H1 (cell line): ENCODE measurements around the gene WFIKKN1. TPM values are rescaled to one million over a fixed set of nuclear protein-coding genes. Genes with fewer than 3 reads are reported as not detected.

ENCODE experiments used
- CTCF ChIA-PET: fragments of 300-600 bp; sonication (Branson Sonifier 250); formaldehyde crosslinking; loops from one replicate; lab custom pipeline; 2021; ENCODE audit not compliant: partially characterized antibody; lab: Charles Lee
- POLR2A ChIA-PET: fragments of 300-600 bp; sonication (Branson Sonifier 250); formaldehyde crosslinking; loops from one replicate; lab custom pipeline; 2021; ENCODE audit warnings: inconsistent platforms; ENCODE audit not compliant: partially characterized antibody; lab: Charles Lee
- DNase-seq, 2 experiments: peaks; one replicate each; pipeline versions ENCODE4 v3.0.0 to v3.0.0-alpha.2; 2010 to 2022; ENCODE audit warnings: low spot score in 2 of 2, low read depth in 1 of 2, mixed read lengths in 1 of 2
- FAIRE-seq: peaks from 2 replicates; lab custom pipeline; 2011; peaks lifted over from hg19 to GRCh38; lab: Jason Lieb, UNC
- H2AFZ ChIP-seq: 2 replicates; pipeline ENCODE4 v1.8.1; 2012; ENCODE audit warnings: low read length, inconsistent platforms
- H2AK5ac ChIP-seq: 2 replicates; pipeline ENCODE4 v1.6.1; 2013; ENCODE audit warnings: low read depth, low read length
- H2BK120ac ChIP-seq: replicated peaks from 2 replicates; pipeline ENCODE3; 2013; ENCODE audit warnings: low read depth, low read length, inconsistent platforms
- H2BK12ac ChIP-seq: 2 replicates; pipeline ENCODE4 v1.6.1; 2013; ENCODE audit warnings: low read depth, low read length
- H2BK15ac ChIP-seq: 2 replicates; pipeline ENCODE4 v1.6.1; 2013; ENCODE audit warnings: low read length
- H2BK20ac ChIP-seq: 2 replicates; pipeline ENCODE4 v1.6.1; 2013; ENCODE audit warnings: low read length
- H2BK5ac ChIP-seq: 2 replicates; pipeline ENCODE4 v1.6.1; 2013; ENCODE audit warnings: low read depth, low read length
- H3K14ac ChIP-seq: 2 replicates; pipeline ENCODE4 v1.6.1; 2013; ENCODE audit warnings: inconsistent platforms; ENCODE audit not compliant: insufficient read length
- H3K18ac ChIP-seq: 2 replicates; pipeline ENCODE4 v1.6.1; 2013; ENCODE audit warnings: low read length; ENCODE audit errors: extremely low read depth
- H3K23ac ChIP-seq: 2 replicates; pipeline ENCODE4 v1.6.1; 2013; ENCODE audit warnings: inconsistent platforms; ENCODE audit not compliant: insufficient read length
- H3K23me2 ChIP-seq: 2 replicates; pipeline ENCODE4 v1.6.1; 2013; ENCODE audit warnings: low read depth, low read length
- H3K27ac ChIP-seq: 2 replicates; pipeline ENCODE4 v1.6.1; 2011; ENCODE audit warnings: low read depth, low read length, inconsistent platforms
- H3K27me3 ChIP-seq, 4 experiments: replicated peaks in 1 of 4; 1 replicate in 1 of 4; 2 replicates in 3 of 4; pipeline versions ENCODE4 v1.6.1 to v1.8.1; 2011 to 2013; ENCODE audit warnings: low read length in 3 of 4, mild to moderate bottlenecking in 3 of 4, inconsistent platforms in 2 of 4, mixed read lengths in 2 of 4, moderate library complexity in 1 of 4; ENCODE audit not compliant: control insufficient read depth in 3 of 4, insufficient read depth in 3 of 4; ENCODE audit errors: extremely low read depth in 1 of 4
- H3K36me3 ChIP-seq, 4 experiments: 2 replicates each; pipeline versions ENCODE4 v1.6.1 to v1.8.1; 2011 to 2013; ENCODE audit warnings: mild to moderate bottlenecking in 4 of 4, low read length in 3 of 4, moderate library complexity in 2 of 4, control low read depth in 1 of 4, inconsistent platforms in 1 of 4; ENCODE audit not compliant: insufficient read depth in 4 of 4, control insufficient read depth in 2 of 4
- H3K4ac ChIP-seq: replicated peaks from 2 replicates; pipeline ENCODE3; 2013; ENCODE audit warnings: low read length, low read depth, mixed read lengths, inconsistent platforms; ENCODE audit not compliant: insufficient read length
- H3K4me1 ChIP-seq, 4 experiments: replicated peaks in 1 of 4; 1 replicate in 1 of 4; 2 replicates in 3 of 4; pipeline versions ENCODE4 v1.6.1 to v1.8.1; 2011 to 2013; ENCODE audit warnings: low read length in 3 of 4, inconsistent platforms in 2 of 4, mixed read lengths in 1 of 4; ENCODE audit not compliant: insufficient read depth in 4 of 4, control insufficient read depth in 3 of 4
- H3K4me2 ChIP-seq, 2 experiments: 2 replicates each; pipeline versions ENCODE4 v1.6.1 to v1.8.1; 2011 to 2013; ENCODE audit warnings: low read depth in 2 of 2, low read length in 2 of 2, control low read depth in 1 of 2, inconsistent platforms in 1 of 2, mild to moderate bottlenecking in 1 of 2; ENCODE audit not compliant: insufficient read depth in 1 of 2
- H3K4me3 ChIP-seq, 4 experiments: fragments of 200-600, 300-600 bp in 1 of 4; sonication (generic), shearing (Covaris generic), sonication (Bioruptor Twin) in 1 of 4; 2 replicates each; pipeline versions ENCODE4 v1.5.1 to v1.8.1; 2011 to 2016; ENCODE audit warnings: low read length in 4 of 4, low read depth in 3 of 4, control low read depth in 2 of 4, inconsistent platforms in 2 of 4, mild to moderate bottlenecking in 2 of 4, mixed read lengths in 1 of 4, moderate library complexity in 1 of 4; ENCODE audit not compliant: insufficient read depth in 2 of 4; ENCODE audit errors: extremely low read depth in 1 of 4
- H3K56ac ChIP-seq: replicated peaks from 2 replicates; pipeline ENCODE3; 2013; ENCODE audit warnings: low read depth, mild to moderate bottlenecking, mixed read lengths, low read length, inconsistent platforms; ENCODE audit not compliant: insufficient read length
- H3K79me1 ChIP-seq: 2 replicates; pipeline ENCODE4 v1.6.1; 2013; ENCODE audit warnings: low read depth, low read length, control low read depth
- H3K79me2 ChIP-seq, 2 experiments: 2 replicates each; pipeline versions ENCODE4 v1.6.1 to v1.8.1; 2012 to 2013; ENCODE audit warnings: low read length in 2 of 2, mild to moderate bottlenecking in 2 of 2, inconsistent platforms in 1 of 2; ENCODE audit not compliant: insufficient read depth in 2 of 2, control insufficient read depth in 1 of 2
- H3K9ac ChIP-seq, 4 experiments: replicated peaks in 1 of 4; 1 replicate in 1 of 4; 2 replicates in 3 of 4; pipeline versions ENCODE4 v1.6.1 to v1.8.1; 2011 to 2013; ENCODE audit warnings: low read depth in 3 of 4, low read length in 3 of 4, control low read depth in 2 of 4, mild to moderate bottlenecking in 2 of 4, moderate library complexity in 2 of 4, inconsistent platforms in 1 of 4; ENCODE audit errors: extremely low read depth in 1 of 4
- H3K9me3 ChIP-seq, 2 experiments: 2 replicates each; pipeline versions ENCODE4 v1.6.1 to v1.8.1; 2012 to 2013; ENCODE audit warnings: mild to moderate bottlenecking in 2 of 2, moderate library complexity in 2 of 2, control low read depth in 1 of 2, inconsistent platforms in 1 of 2, low read depth in 1 of 2, low read length in 1 of 2, mixed read lengths in 1 of 2; ENCODE audit not compliant: insufficient read depth in 2 of 2
- H4K20me1 ChIP-seq, 2 experiments: replicated peaks in 1 of 2; 2 replicates each; pipeline versions ENCODE3 to v1.8.1; 2011 to 2013; ENCODE audit warnings: inconsistent platforms in 2 of 2, low read length in 2 of 2, mild to moderate bottlenecking in 1 of 2; ENCODE audit not compliant: insufficient read depth in 2 of 2, control insufficient read depth in 1 of 2
- H4K5ac ChIP-seq: 2 replicates; pipeline ENCODE4 v1.6.1; 2013; ENCODE audit warnings: low read length, low read depth, mixed read lengths, inconsistent platforms; ENCODE audit not compliant: insufficient read length
- H4K8ac ChIP-seq: 2 replicates; pipeline ENCODE4 v1.8.0; 2013; ENCODE audit warnings: mild to moderate bottlenecking, moderate library complexity, low read length, inconsistent platforms; ENCODE audit not compliant: insufficient read depth; ENCODE audit errors: extremely low read depth
- H4K91ac ChIP-seq: replicated peaks from 2 replicates; pipeline ENCODE3; 2013; ENCODE audit warnings: low read length, mixed read lengths, inconsistent platforms; ENCODE audit not compliant: insufficient read length
- ATF3 ChIP-seq: IDR thresholded peaks from 2 replicates; pipeline ENCODE4 v1.6.1; 2011; ENCODE audit warnings: low read depth, mild to moderate bottlenecking, low read length; ENCODE audit not compliant: insufficient read depth
- CHD1 ChIP-seq: IDR thresholded peaks from 2 replicates; pipeline ENCODE4 v1.6.1; 2012; ENCODE audit warnings: low read depth, low read length, improper control_type of control experiment
- E2F6 ChIP-seq: IDR thresholded peaks from 2 replicates; pipeline ENCODE4 v1.6.1; 2012; ENCODE audit warnings: inconsistent platforms
- KDM4A ChIP-seq: IDR thresholded peaks from one replicate; pipeline ENCODE4 v1.7.1; 2012; ENCODE audit warnings: low read depth, mild to moderate bottlenecking, moderate library complexity, low read length, inconsistent platforms; ENCODE audit not compliant: severe bottlenecking
- KDM5A ChIP-seq: fragments of 200-600 bp; IDR thresholded peaks from 2 replicates; pipeline ENCODE4 v1.7.1; 2012; ENCODE audit warnings: mild to moderate bottlenecking, low read length, inconsistent platforms, mixed read lengths
- MAFK ChIP-seq: IDR thresholded peaks from 2 replicates; pipeline ENCODE4 v1.6.1; 2012; ENCODE audit warnings: low read depth, mild to moderate bottlenecking, improper control_type of control experiment, low read length
- POLR2A ChIP-seq, 2 experiments: IDR thresholded peaks; 1 replicate in 1 of 2; 2 replicates in 1 of 2; pipeline ENCODE4 v1.6.1; 2011; ENCODE audit warnings: low read depth in 2 of 2, low read length in 2 of 2, mild to moderate bottlenecking in 2 of 2; ENCODE audit errors: control extremely low read depth in 1 of 2
- RBBP5 ChIP-seq: IDR thresholded peaks from 2 replicates; pipeline ENCODE4 v1.7.1; 2012; ENCODE audit warnings: low read depth, mild to moderate bottlenecking, inconsistent platforms, low read length, moderate library complexity, borderline replicate concordance
- RNF2 ChIP-seq: fragments of 200-900, 300-1000 bp; sonication (generic); IDR thresholded peaks from 2 replicates; pipeline ENCODE4 v1.7.1; 2016; ENCODE audit warnings: borderline replicate concordance, low read depth, mild to moderate bottlenecking, antibody characterized with exemption, low read length; ENCODE audit not compliant: poor library complexity, severe bottlenecking; ENCODE audit errors: missing control alignments
- TCF12 ChIP-seq: IDR thresholded peaks from 2 replicates; pipeline ENCODE4 v1.6.1; 2011; ENCODE audit warnings: low read depth, mild to moderate bottlenecking, low read length
- WGBS, 2 experiments: shearing (Covaris generic) in 1 of 2; methylation state at CpG; one replicate each; pipeline versions ENCODE4 v1.1.6 to v1.1.7; 2013 to 2015; ENCODE audit warnings: low lambda C conversion rate in 2 of 2, mixed read lengths in 2 of 2, inconsistent platforms in 1 of 2, low coverage in 1 of 2, missing lambda C conversion rate in 1 of 2; ENCODE audit not compliant: insufficient replicate concordance in 2 of 2, insufficient coverage in 1 of 2, insufficient read length in 1 of 2; ENCODE audit errors: extremely low coverage in 1 of 2, missing lambda C conversion rate in 1 of 2; 5-methylcytosine and 5-hydroxymethylcytosine counted together
- polyA plus RNA-seq, 7 experiments: library from polyadenylated mRNA; depleted of rRNA in 3 of 7; stranded (reverse) in 5 of 7; unstranded in 2 of 7; fragments of >200 nt in 5 of 7; fragments of 200-250 nt in 2 of 7; gene quantifications; 1 replicate in 5 of 7; 2 replicates in 1 of 7; 4 replicates in 1 of 7; pipeline versions ENCODE4 v1.2.1 to v1.2.3, GENCODE V29; 2011 to 2013; ENCODE audit warnings: missing spikeins in 2 of 7, mixed read lengths in 2 of 7
- total RNA-seq: library from RNA; stranded (reverse); fragmentation: NEBNext Ultra II Directional; extraction: Animal tissue kit (Norgen Biotek cat#: 25700); gene quantifications from 2 replicates; pipeline ENCODE4 v1.2.1, GENCODE V29; 2021
- TF ChIP-seq, protein P1 (sequence below): IDR thresholded peaks from 2 replicates; pipeline ENCODE4 v1.6.1; 2012; ENCODE audit warnings: inconsistent platforms

WFIKKN1 gene
- total and polyA plus RNA-seq, 2 of the 8 experiments (the other 6 are each of a cell fraction or from before 2014, with no cell fraction given): 11.4 to 15.8 TPM

DNA sequence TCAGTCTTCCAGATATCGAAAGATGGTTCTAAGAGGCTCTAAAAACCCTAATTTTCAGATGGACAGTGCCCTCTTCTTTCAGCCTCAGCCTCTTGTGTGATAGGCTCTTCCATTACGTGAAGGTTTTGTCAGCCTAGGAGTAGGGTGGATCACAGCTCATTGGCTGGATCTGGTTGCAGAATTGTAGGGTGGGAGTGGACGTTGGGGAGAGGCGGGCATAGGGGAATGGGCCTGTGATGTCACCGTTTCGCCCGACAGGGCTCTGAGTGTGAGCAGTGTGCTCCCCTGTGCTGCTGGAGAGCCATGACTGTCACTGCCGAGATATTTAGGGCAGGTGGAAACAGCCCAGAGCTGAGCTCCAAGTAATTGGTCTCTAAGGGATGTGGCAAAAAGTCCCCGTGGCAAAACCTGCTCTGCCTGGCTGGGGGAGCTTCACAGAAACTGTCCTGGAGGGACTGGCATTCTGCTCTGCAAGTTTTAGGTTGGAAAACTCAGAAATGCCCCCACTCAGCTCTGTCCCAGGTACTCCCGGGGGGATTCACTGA is 6.2 kb upstream of the WFIKKN1 start:
- no peak overlapping the region for H3K23ac ChIP-seq
- H2AFZ ChIP-seq: no peak overlapping the region
- H3K18ac ChIP-seq: no peak overlapping the region
- H2BK20ac ChIP-seq: no peak overlapping the region
- TF ChIP-seq E2F6 (no peak), TCF12 (no peak), POLR2A (IDR thresholded peaks at IDR 0.05; ENCODE audit: control extremely low read depth in 1 of 2, low read depth in 2 of 2, low read length in 2 of 2) (no peak), KDM5A (no peak), CHD1 (no peak), ATF3 (no peak), MAFK (no peak), KDM4A (no peak), RNF2 (no peak), RBBP5 (no peak)
- TF ChIP-seq, protein P1, sequence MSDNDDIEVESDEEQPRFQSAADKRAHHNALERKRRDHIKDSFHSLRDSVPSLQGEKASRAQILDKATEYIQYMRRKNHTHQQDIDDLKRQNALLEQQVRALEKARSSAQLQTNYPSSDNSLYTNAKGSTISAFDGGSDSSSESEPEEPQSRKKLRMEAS: no peak
- H3K4me2 ChIP-seq: no peak overlapping the region
- no peaks in the 10 kb centered on the region for H3K79me2 ChIP-seq
- no peak overlapping the region for H3K14ac ChIP-seq
- POLR2A ChIA-PET: interaction anchor here (1.4 to 2.5 kb wide), 3 partner anchors 11 to 49 kb away, joined by 3 to 16 read pairs (median 3); partner anchors contain the start of gene METTL26
- H4K91ac ChIP-seq: no peak overlapping the region
- no peak overlapping the region for H2BK5ac ChIP-seq
- no peak overlapping the region for H4K5ac ChIP-seq
- H3K9me3 ChIP-seq: no peaks in the 10 kb centered on the region
- no peak for DNase-seq
- no peak overlapping the region for H2BK15ac ChIP-seq
- FAIRE-seq: no peak
- no peak overlapping the region for H4K8ac ChIP-seq
- peaks cover 0 to 22% (median 12%) of the 10 kb centered on the region in 4 experiments; a peak in 6 of 7 replicates for H3K4me1 ChIP-seq
- no peaks in the 10 kb centered on the region for H3K23me2 ChIP-seq
- no peak overlapping the region; the same call in 1 of the 2 replicates for H3K27ac ChIP-seq
- no peak overlapping the region for H2BK120ac ChIP-seq
- no peak overlapping the region for H2BK12ac ChIP-seq
- no peak overlapping the region for H3K9ac ChIP-seq
- CTCF ChIA-PET: interaction anchor here (0.6 to 1.8 kb wide), 13 partner anchors 12 to 232 kb away, joined by 3 to 6 read pairs (median 3); partner anchors contain the start of gene METTL26
- H3K27me3 ChIP-seq: no peaks in the 10 kb centered on the region
- H3K4me3 ChIP-seq: no peak overlapping the region
- H3K36me3 ChIP-seq: peaks cover 0 to 4% (median 0%) of the 10 kb centered on the region in 4 experiments; a peak in 1 of 8 replicates
- peaks cover 4% of the 10 kb centered on the region for H3K79me1 ChIP-seq
- no peak overlapping the region for H3K56ac ChIP-seq
- H2AK5ac ChIP-seq: no peak overlapping the region
- H4K20me1 ChIP-seq: peaks cover 2 to 3% of the 10 kb centered on the region in 2 experiments
- WGBS, 2 experiments: 87% methylated on average over 10 of the region's 10 CpGs; no CpG with 5 or more reads in 1 of the 2 experiments
- H3K4ac ChIP-seq: no peak overlapping the region
